Loucy (cell line): ENCODE data around the gene TRIM37.

Source experiments
- H2AFZ ChIP-seq: fragments of 200-600 bp; sonication (generic); 2 replicates; pipeline ENCODE4 v1.6.0; 2016; ENCODE audit warnings: antibody characterized with exemption, mild to moderate bottlenecking, low read length, moderate library complexity
- H3F3A ChIP-seq: fragments of 200-600 bp; 2 replicates; pipeline ENCODE4 v1.6.0; 2016; ENCODE audit warnings: antibody characterized with exemption, low read depth, mild to moderate bottlenecking
- H3K27me3 ChIP-seq: fragments of 200-600 bp; sonication (generic); 2 replicates; pipeline ENCODE4 v1.6.1; 2014; ENCODE audit warnings: low read length, mild to moderate bottlenecking; ENCODE audit not compliant: insufficient read depth, poor library complexity, severe bottlenecking
- H3K36me3 ChIP-seq: fragments of 200-600 bp; sonication (generic); 2 replicates; pipeline ENCODE4 v1.6.1; 2016; ENCODE audit warnings: low read length; ENCODE audit not compliant: insufficient read depth
- H3K4me1 ChIP-seq: fragments of 200-600 bp; sonication (generic); 2 replicates; pipeline ENCODE4 v1.5.1; 2014; ENCODE audit warnings: low read length, mild to moderate bottlenecking; ENCODE audit not compliant: insufficient read depth, poor library complexity, severe bottlenecking
- H3K4me2 ChIP-seq: fragments of 200-600 bp; sonication (generic); 2 replicates; pipeline ENCODE4 v1.6.0; 2014; ENCODE audit warnings: antibody characterized with exemption, low read length, low read depth, mild to moderate bottlenecking; ENCODE audit not compliant: poor library complexity, severe bottlenecking
- H3K4me3 ChIP-seq: fragments of 200-600 bp; sonication (generic); 2 replicates; pipeline ENCODE4 v1.5.1; 2014; ENCODE audit warnings: low read length, mild to moderate bottlenecking, mixed read lengths; ENCODE audit not compliant: poor library complexity, severe bottlenecking
- H3K79me2 ChIP-seq: fragments of 200-600 bp; sonication (generic); 2 replicates; pipeline ENCODE4 v1.6.1; 2014; ENCODE audit warnings: low read length; ENCODE audit not compliant: insufficient read depth
- H3K9ac ChIP-seq: fragments of 200-600 bp; sonication (generic); 2 replicates; pipeline ENCODE4 v1.6.0; 2014; ENCODE audit warnings: mild to moderate bottlenecking, low read depth, low read length, moderate library complexity; ENCODE audit not compliant: poor library complexity, severe bottlenecking
- H3K9me2 ChIP-seq: fragments of 200-600 bp; sonication (generic); replicated peaks from 2 replicates; pipeline ENCODE4 v1.6.1; 2016; ENCODE audit warnings: low read depth, low read length, mixed read lengths
- H3K9me3 ChIP-seq: fragments of 200-600 bp; sonication (generic); 2 replicates; pipeline ENCODE4 v1.6.1; 2014; ENCODE audit warnings: mild to moderate bottlenecking, antibody characterized with exemption, low read length, low read depth; ENCODE audit not compliant: insufficient read depth
- H4K20me1 ChIP-seq: fragments of 200-600 bp; sonication (generic); 2 replicates; pipeline ENCODE4 v1.6.0; 2014; ENCODE audit warnings: antibody characterized with exemption, low read length, mild to moderate bottlenecking; ENCODE audit not compliant: insufficient read depth, poor library complexity, severe bottlenecking
- CTCF ChIP-seq: fragments of 200-600 bp; sonication (generic); conservative IDR thresholded peaks from 2 replicates; pipeline ENCODE4 v1.5.1; 2014; ENCODE audit warnings: mild to moderate bottlenecking, antibody characterized with exemption, low read length
- EZH2phosphoT487 ChIP-seq: fragments of 200-600 bp; IDR thresholded peaks from 2 replicates; pipeline ENCODE4 v1.6.1; 2018; ENCODE audit warnings: antibody characterized with exemption, mild to moderate bottlenecking, moderate library complexity, borderline replicate concordance

TRIM37 gene

GRCh38 chr17:58944166-58944565 is 162.5 kb downstream of the TRIM37 start:
- H3K4me2 ChIP-seq, result no peak overlapping the region

GRCh38 chr17:58936295-58936694 is 170.4 kb downstream of the TRIM37 start:
- Histone ChIP-seq H3K4me3 (no peak overlapping the region), H4K20me1 (no peaks in the 10 kb centered on the region), H3K79me2 (no peaks in the 10 kb centered on the region), H3K9ac (no peak overlapping the region), H3F3A (no peaks in the 10 kb centered on the region), H3K4me2 (no peak overlapping the region), H3K36me3 (no peaks in the 10 kb centered on the region), H3K27me3 (no peaks in the 10 kb centered on the region), H3K4me1 (no peaks in the 10 kb centered on the region), H3K9me2 (no peaks in the 10 kb centered on the region), H2AFZ (no peak overlapping the region), H3K9me3 (no peaks in the 10 kb centered on the region)
- TF ChIP-seq CTCF (no peak), EZH2phosphoT487 (no peak)

More at GRCh38 chr17:58944166-58944565, 162.5 kb downstream of the TRIM37 start:
- Histone ChIP-seq H3K27me3 (peaks cover 4% of the 10 kb centered on the region), H3K9me2 (no peaks in the 10 kb centered on the region), H3K36me3 (no peaks in the 10 kb centered on the region), H3K4me3 (no peak overlapping the region), H3K9ac (no peak overlapping the region), H3K79me2 (no peaks in the 10 kb centered on the region), H4K20me1 (no peaks in the 10 kb centered on the region), H2AFZ (no peak overlapping the region), H3K4me1 (no peaks in the 10 kb centered on the region), H3F3A (no peaks in the 10 kb centered on the region), H3K9me3 (peaks cover 2% of the 10 kb centered on the region; the same call in 1 of the 2 replicates)
- TF ChIP-seq EZH2phosphoT487 (no peak), CTCF (no peak)

GRCh38 chr17:58932956-58933355 is 173.7 kb downstream of the TRIM37 start:
- no peaks in the 10 kb centered on the region for H3K4me1 ChIP-seq
- H3K27me3 ChIP-seq, result no peaks in the 10 kb centered on the region
- no peaks in the 10 kb centered on the region for H3K9me2 ChIP-seq
- H3F3A ChIP-seq, result no peaks in the 10 kb centered on the region
- TF ChIP-seq CTCF (no peak), EZH2phosphoT487 (no peak)
- H4K20me1 ChIP-seq, result no peaks in the 10 kb centered on the region
- no peak overlapping the region for H3K9ac ChIP-seq
- H2AFZ ChIP-seq, result no peak overlapping the region
- no peaks in the 10 kb centered on the region for H3K9me3 ChIP-seq
- H3K4me3 ChIP-seq, result no peak overlapping the region
- no peak overlapping the region for H3K4me2 ChIP-seq
- no peaks in the 10 kb centered on the region for H3K79me2 ChIP-seq
- H3K36me3 ChIP-seq, result no peaks in the 10 kb centered on the region
